Adrenal gland (tissue), 12 donors: Measurements from ENCODE around the gene UBQLN3. TPM values are rescaled to one million over a fixed set of nuclear protein-coding genes. Genes with fewer than 3 reads are reported as not detected.

ENCODE experiments used
- DNase-seq, 7 donors: peaks; one replicate each; pipeline ENCODE4 v3.0.0-alpha.2; 2019 to 2020
- H3K27ac ChIP-seq, 5 donors: fragments of 200-600 bp; sonication (generic) in 4 of 5; 1 replicate in 3 of 5; 2 replicates in 2 of 5; pipeline versions ENCODE4 v1.5.1 to v1.8.0; 2016 to 2020; ENCODE audit warnings: mild to moderate bottlenecking in 1 of 5
- H3K27me3 ChIP-seq: fragments of 200-600 bp; 2 replicates; pipeline ENCODE4 v1.8.0; 2021
- H3K36me3 ChIP-seq, 2 donors: fragments of 200-600 bp; replicated peaks in 1 of 2; 1 replicate in 1 of 2; 2 replicates in 1 of 2; pipeline versions ENCODE4 v1.5.1 to v1.8.0; 2018 to 2022
- H3K4me1 ChIP-seq, 2 donors: fragments of 200-600 bp; replicated peaks in 1 of 2; 1 replicate in 1 of 2; 2 replicates in 1 of 2; pipeline versions ENCODE4 v1.5.1 to v1.8.0; 2018 to 2021
- H3K4me3 ChIP-seq, 4 donors: fragments of 200-600 bp; sonication (generic) in 3 of 4; one replicate each; pipeline ENCODE4 v1.5.1; 2016 to 2018
- H3K9me3 ChIP-seq, 3 donors: fragments of 200-600 bp; sonication (generic) in 1 of 3; replicated peaks in 1 of 3; 1 replicate in 2 of 3; 2 replicates in 1 of 3; pipeline versions ENCODE4 v1.5.1 to v1.8.0; 2016 to 2021
- POLR2A ChIP-seq, 2 donors: fragments of 450-650 bp; IDR thresholded peaks; one replicate each; pipeline ENCODE4 v1.6.1; 2017; ENCODE audit warnings: antibody characterized with exemption in 2 of 2, mild to moderate bottlenecking in 2 of 2, moderate library complexity in 1 of 2
- WGBS, 4 donors: extraction: QIAGEN DNeasy Blood & Tissue Kit in 2 of 4; methylation state at CpG; one replicate each; pipeline versions ENCODE4 v1.1.5 to v1.1.7; 2013 to 2017; 5-methylcytosine and 5-hydroxymethylcytosine counted together
- intact Hi-C, 2 donors: fragments of 100-400 bp; cut with DNase I; formaldehyde crosslinking; loops; one replicate each; pipeline versions ENCODE4 v1.14.1 to v1.15.0; 2022 to 2023
- polyA plus RNA-seq, 3 donors: library from polyadenylated mRNA; stranded (reverse); fragments of 200-250 nt in 2 of 3; fragments of 350-450 nt in 1 of 3; fragmentation: Illumina TruSeq in 1 of 3; extraction: RNeasy Lipid Tissue Mini Kit (QIAGEN cat#74804) in 1 of 3; gene quantifications; one replicate each; pipeline ENCODE4 v1.2.3, GENCODE V29; 2013 to 2014
- total RNA-seq, 9 donors: library from RNA; depleted of rRNA in 4 of 9; stranded (reverse); fragments of >200 nt in 4 of 9; fragments of 120-200 nt in 1 of 9; fragmentation: NEBNext Ultra II Directional in 1 of 9; extraction: Animal tissue kit (Norgen Biotek cat#: 25700) in 1 of 9; gene quantifications; one replicate each; pipeline versions ENCODE4 v1.1.0 to v1.2.4, GENCODE V29; 2013 to 2023
- TF ChIP-seq, protein P1 (sequence below), 6 experiments: fragments of 450-650 bp in 4 of 6; fragments of 200-600 bp in 2 of 6; sonication (generic) in 1 of 6; IDR thresholded peaks; 1 replicate in 5 of 6; 2 replicates in 1 of 6; pipeline versions ENCODE4 v1.5.1 to v1.8.0; 2016 to 2021; ENCODE audit warnings: antibody characterized with exemption in 6 of 6, mild to moderate bottlenecking in 2 of 6, moderate library complexity in 1 of 6
- donor health status: healthy with polysubstance abuse.
- donor health status: Bipolar disorder and iron deficiency.
- donor health status: DM: yes; HTN: yes; CAD: no.
- donor health status: DM: no; HTN: no; CAD: no.
- donor health status: DM: no; HTN: no; CAD: no.
- donor health status: DM: yes; HTN: yes; CAD: no.

The UBQLN3 gene
- total and polyA plus RNA-seq, 12 donors: 0.25 to 0.67 (median 0.48) TPM; not detected in 6

DNA sequence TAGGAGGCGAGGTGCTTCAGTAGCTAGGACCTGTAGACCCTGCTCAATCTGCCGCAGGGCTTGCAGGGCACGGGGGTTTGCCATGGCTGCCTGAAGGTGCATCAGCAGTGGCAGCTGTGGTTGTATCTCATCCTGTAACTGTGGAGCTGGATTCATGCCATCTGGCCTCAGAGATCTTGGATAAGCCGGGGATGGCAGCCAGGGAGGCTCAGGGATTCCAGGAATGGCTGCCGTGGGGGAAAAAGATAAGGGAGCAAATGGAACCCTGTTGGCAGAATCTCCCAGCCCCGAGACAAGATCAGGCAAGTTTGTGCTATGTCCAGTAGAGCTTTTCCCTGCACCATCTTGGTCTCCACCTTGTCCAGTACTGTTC is 1.8 kb downstream of the UBQLN3 start:
- no peak overlapping the region for H3K27ac ChIP-seq
- no peaks in the 10 kb centered on the region for H3K4me1 ChIP-seq
- H3K27me3 ChIP-seq: no peaks in the 10 kb centered on the region
- 66 to 84% (median 74%) methylated on average over 5 to 6 of the region's 6 CpGs for WGBS, 4 donors
- no peak for TF ChIP-seq POLR2A (IDR thresholded peaks at IDR 0.05)
- TF ChIP-seq, protein P1, sequence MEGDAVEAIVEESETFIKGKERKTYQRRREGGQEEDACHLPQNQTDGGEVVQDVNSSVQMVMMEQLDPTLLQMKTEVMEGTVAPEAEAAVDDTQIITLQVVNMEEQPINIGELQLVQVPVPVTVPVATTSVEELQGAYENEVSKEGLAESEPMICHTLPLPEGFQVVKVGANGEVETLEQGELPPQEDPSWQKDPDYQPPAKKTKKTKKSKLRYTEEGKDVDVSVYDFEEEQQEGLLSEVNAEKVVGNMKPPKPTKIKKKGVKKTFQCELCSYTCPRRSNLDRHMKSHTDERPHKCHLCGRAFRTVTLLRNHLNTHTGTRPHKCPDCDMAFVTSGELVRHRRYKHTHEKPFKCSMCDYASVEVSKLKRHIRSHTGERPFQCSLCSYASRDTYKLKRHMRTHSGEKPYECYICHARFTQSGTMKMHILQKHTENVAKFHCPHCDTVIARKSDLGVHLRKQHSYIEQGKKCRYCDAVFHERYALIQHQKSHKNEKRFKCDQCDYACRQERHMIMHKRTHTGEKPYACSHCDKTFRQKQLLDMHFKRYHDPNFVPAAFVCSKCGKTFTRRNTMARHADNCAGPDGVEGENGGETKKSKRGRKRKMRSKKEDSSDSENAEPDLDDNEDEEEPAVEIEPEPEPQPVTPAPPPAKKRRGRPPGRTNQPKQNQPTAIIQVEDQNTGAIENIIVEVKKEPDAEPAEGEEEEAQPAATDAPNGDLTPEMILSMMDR (IDR thresholded peaks at IDR 0.05): no peak
- no peaks in the 10 kb centered on the region for H3K36me3 ChIP-seq
- intact Hi-C loops: no loop called here
- no peaks in the 10 kb centered on the region for H3K9me3 ChIP-seq
- peak in 1 of 7 donors; percentile 26 for DNase-seq
- H3K4me3 ChIP-seq: no peak overlapping the region

DNA sequence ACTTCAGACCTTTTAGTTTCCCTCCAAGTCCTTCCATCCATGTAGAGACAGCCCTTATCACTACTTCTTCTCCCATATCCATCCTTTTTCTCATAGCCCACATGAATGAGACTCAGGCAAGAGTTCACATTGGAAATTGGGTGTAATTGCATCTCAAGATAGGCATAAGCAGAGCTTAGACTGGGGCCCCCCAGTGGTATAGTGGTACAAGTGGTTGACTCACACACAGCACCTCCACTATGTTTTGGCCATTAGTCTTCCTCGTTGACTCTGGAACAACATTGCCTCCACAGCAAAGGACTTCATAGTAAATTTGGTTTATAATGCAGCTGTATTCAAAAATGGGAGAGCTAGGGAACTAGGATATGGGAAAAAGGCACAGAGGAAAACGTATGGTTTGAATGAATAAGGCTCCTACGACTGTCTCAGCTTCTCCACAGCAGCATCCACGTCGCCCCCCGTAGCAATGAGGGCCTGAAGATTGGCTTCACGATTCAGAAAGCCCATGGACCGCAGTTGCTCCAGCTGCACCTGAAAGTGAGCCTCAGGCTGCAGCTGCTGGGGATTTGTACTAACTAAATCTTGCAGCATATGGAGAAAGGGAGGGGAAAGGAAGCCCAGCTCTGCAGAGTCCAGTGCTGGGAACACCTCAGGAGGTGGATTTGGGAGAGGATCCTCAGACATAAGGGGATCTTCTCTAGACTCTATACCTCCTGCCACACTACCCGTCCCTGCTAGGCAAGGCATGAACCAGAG is 2.4 kb downstream of the UBQLN3 start:
- H3K36me3 ChIP-seq: no peaks in the 10 kb centered on the region
- WGBS, 4 donors: 71 to 82% (median 77%) methylated on average over 9 of the region's 9 CpGs
- H3K27me3 ChIP-seq: no peaks in the 10 kb centered on the region
- no peak overlapping the region for H3K4me3 ChIP-seq
- TF ChIP-seq, protein P1 (IDR thresholded peaks at IDR 0.05): no peak
- no peak for TF ChIP-seq POLR2A (IDR thresholded peaks at IDR 0.05)
- no peaks in the 10 kb centered on the region for H3K9me3 ChIP-seq
- intact Hi-C loops: no loop called here
- no peak for DNase-seq
- H3K27ac ChIP-seq: no peak overlapping the region
- H3K4me1 ChIP-seq: no peaks in the 10 kb centered on the region

GRCh38 chr11:5505363-5506048 is 4.3 kb downstream of the UBQLN3 start:
- H3K36me3 ChIP-seq: no peaks in the 10 kb centered on the region
- H3K27me3 ChIP-seq: no peaks in the 10 kb centered on the region
- TF ChIP-seq POLR2A (IDR thresholded peaks at IDR 0.05): no peak
- TF ChIP-seq, protein P1 (IDR thresholded peaks at IDR 0.05): no peak
- intact Hi-C loops: no loop called here
- no peaks in the 10 kb centered on the region for H3K4me1 ChIP-seq
- WGBS, 4 donors: 82 to 92% (median 88%) methylated on average over 9 of the region's 9 CpGs
- H3K9me3 ChIP-seq: no peaks in the 10 kb centered on the region
- no peak for DNase-seq
- no peak overlapping the region for H3K27ac ChIP-seq
- no peak overlapping the region for H3K4me3 ChIP-seq

GRCh38 chr11:5504403-5504921 is 5.3 kb downstream of the UBQLN3 start:
- H3K27ac ChIP-seq: no peak overlapping the region
- no peak overlapping the region for H3K4me3 ChIP-seq
- H3K27me3 ChIP-seq: no peaks in the 10 kb centered on the region
- no peaks in the 10 kb centered on the region for H3K4me1 ChIP-seq
- WGBS, 4 donors: 80 to 93% (median 88%) methylated on average over 2 of the region's 2 CpGs
- DNase-seq: no peak
- no peaks in the 10 kb centered on the region for H3K9me3 ChIP-seq
- intact Hi-C loops: no loop called here
- H3K36me3 ChIP-seq: no peaks in the 10 kb centered on the region
- TF ChIP-seq POLR2A (IDR thresholded peaks at IDR 0.05): no peak
- TF ChIP-seq, protein P1 (IDR thresholded peaks at IDR 0.05): no peak
